ENCODE data around the gene FOXL3.

DNA sequence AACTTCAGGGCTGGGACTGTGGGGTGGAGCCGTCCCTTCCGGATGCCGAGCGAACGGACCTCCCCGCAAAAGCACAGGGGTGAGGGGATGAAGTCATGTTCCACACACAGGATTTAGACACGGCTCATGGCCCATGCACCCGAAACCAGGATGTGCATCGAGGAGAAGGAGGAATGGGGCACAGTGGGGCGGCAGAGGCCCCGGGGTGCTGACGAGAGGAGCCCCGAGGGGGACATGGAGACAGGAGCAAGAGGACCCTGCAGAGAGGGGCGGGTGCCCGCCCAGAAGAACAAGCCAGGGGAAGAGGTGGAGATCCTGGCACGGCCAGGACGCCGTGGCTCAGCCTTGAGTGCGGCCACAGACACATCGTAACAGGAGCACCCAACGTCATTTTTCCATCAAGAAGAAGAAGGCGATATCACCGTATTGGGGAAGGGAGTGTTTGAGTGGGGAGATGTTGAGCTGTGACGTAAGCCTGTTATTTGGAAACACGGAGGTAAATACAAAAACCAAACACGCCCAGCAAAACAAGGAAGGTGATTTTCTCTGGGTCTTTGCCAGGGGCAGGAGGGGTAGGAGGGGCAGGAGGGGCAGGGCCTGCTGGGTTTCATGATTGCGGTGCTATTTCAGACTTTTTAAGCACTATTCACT lies 25.3 kb upstream of the FOXL3 start:
- TF ChIP-seq EZH2 (IDR thresholded peaks at IDR 0.05; ENCODE audit: borderline replicate concordance, low read depth, low read length, poor library complexity, severe bottlenecking) (no peak), CTCF (conservative IDR thresholded peaks at IDR 0.05; ENCODE audit: low read depth, low read length) (no peak)

Measured in A673 (cell line).